COLO668 (cell line): ENCODE measurements around the gene HEBP1.

Experiments used
- DNase-seq: peaks from one replicate; lab custom pipeline; 2025; ENCODE audit not compliant: unreplicated experiment; lab: John Stamatoyannopoulos, UW

Gene HEBP1

DNA sequence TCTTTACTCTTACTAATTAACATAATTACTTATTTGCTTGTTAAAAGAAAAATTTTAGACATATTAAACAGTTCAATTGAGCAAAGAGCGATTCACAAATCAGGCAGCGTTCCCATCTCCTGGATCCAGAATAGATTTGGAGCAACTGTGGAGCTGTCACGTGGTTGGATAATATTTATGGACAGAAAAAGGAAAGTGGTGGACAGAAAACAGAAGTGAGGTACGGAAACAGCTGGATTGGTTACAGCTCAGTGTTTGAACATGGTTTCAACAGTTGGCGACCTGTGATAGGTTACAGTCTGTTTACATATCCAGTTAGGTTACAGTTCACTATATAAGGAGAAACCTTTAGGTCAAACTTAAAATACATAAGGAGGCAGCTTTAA, 24.5 kb upstream of the HEBP1 start:
- no peak for DNase-seq

- DNase-seq = peak; percentile 7
These were observed 23.9 kb upstream of the HEBP1 start for GRCh38 chr12:13023811-13024530.

- DNase-seq = no peak
These were observed 22.8 kb upstream of the HEBP1 start for GRCh38 chr12:13022851-13023271.

DNA sequence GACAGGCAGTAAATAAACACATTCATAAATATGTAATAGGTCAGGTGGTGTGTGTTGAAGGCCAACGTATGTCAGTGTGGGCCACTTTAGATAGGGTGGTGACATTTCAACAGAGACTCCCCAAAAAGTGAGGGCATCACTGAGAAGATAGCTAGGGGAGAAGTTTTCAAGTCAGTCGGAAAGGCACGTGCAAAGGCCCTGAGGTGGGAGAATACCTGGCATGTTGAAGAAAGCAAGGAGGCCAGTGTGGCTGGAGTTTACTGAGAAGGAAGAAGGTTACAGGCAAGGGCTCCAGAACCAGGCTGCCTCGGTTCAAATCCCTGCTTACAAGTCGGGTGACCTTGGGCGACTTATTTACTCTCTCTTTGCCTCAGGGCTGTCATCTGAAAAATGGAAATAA, 11.0 kb upstream of the HEBP1 start:
- DNase-seq = no peak

DNA sequence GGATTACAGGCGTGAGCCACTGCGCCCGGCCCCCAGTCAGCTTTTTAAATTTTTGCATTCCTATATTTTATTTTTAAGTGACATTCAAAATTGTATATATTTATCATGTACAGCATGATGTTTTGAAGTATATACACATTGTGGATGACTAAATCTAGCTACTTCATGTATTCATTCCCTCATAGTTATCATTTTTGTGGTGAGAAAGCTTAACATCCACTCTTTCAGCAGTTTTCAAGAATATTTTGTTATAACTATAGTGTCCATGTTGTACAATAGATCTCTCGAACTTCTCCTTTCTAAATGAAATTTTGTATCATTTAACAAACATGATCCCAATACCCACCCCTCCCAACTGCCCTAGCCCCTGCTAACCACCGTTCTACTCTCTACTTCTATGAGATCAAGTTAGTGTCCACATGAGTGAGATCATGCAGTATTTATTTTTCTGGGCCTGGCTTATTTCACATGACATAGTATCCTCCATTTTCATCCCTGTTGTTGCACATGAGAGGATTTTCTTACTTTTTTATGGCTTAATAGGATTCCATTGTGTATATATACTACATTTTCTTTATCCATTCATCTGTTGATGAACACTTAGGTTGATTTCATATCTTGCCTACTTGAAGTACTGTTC, 8.8 kb upstream of the HEBP1 start:
- DNase-seq = no peak

DNA sequence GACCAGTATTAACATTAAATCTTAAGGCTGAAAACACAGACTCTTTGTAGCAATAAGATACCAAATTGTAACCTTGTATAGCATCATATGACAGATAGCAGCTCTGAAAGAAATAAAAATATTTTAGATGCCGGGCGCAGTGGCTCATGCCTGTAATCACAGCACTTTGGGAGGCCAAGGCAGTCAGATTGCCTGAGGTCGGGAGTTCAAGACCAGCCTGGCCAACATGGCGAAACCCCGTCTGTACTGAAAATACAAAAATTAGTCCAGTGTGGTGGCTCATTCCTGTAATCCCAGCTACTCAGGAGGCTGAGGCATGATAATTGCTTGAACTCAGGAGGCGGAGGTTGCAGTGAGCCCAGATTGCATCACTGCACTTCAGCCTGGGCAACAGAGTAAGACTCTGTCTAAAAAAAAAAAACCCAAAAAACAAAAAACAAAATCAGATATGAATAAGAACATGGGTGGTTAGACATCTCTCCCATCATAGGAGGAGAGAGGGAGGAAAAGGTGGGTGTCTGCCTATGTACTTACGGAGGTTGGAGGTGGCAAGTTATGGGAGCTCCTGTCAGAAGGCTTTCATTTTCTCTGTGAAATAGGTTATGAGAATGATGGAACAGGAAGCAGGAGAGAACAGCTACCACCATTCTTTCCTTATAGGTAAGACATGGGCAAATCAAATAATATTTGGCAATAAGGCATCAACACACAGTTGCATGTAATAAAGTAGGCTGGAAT, 7.6 kb upstream of the HEBP1 start:
- no peak for DNase-seq

- DNase-seq = no peak
These were observed 5.6 kb upstream of the HEBP1 start for GRCh38 chr12:13005649-13006048.

DNA sequence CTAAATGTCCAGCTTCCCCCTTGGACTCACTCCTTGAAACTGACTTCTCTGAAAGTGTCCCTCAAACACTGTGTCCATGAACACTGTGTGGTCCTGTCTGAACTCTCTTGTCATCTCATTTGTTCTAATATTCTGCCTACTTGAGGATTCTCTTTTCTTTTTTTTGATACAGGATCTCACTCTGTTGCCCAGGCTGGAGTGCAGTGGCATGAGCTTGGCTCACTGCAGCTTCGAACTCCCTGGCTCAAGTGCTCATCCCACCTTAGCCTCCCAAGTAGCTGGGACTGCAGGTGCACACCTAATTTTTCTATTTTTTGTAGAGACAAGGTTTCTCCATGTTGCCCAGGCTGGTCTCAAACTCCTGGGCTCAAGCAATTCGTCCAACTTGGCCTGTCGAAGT, 4.9 kb upstream of the HEBP1 start:
- no peak for DNase-seq

- DNase-seq = no peak
These were observed 4.3 kb upstream of the HEBP1 start for GRCh38 chr12:13004361-13004760.

DNA sequence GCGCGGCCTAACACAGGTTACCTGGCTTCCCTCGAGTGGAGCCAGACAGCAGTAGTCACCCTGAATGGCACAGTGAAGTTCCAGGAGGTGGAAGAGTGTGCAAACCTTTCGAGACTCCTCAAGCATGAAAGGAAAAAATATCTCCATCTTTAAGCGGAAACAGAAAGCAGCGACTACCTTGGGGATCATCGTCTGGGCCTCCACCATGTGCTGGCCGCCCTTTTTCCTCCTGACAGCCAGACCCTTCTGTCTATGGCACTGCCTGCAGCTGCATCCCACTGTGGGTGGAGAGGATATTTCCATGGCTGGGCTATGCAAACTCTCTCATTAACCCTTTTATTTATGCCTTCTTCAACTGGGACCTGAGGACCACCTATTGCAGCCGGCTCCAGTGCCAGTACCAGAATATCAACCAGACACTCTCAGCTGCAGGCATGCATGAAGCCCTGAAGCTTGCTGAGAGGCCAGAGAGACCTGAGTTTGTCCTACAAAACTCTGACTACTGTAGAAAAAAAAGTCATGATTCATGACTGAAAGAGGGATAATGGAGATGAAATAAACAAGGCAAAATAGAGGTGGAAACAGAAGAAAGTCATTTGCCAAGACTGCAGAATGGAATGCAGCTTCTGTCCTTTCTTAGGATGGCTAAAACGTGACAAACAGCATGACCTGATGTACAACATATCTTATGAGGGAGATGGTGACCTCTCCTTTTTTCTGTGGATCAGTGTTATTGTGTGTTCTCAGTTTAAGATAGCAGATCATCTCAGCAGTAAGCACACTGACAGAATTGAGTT, 2.4 kb upstream of the HEBP1 start:
- no peak for DNase-seq

- DNase-seq = no peak
These were observed 1.6 kb upstream of the HEBP1 start for GRCh38 chr12:13001775-13002040.

GRCh38 chr12:13000925-13001774, 1.1 kb upstream of the HEBP1 start:
- DNase-seq = peak; percentile 55

DNA sequence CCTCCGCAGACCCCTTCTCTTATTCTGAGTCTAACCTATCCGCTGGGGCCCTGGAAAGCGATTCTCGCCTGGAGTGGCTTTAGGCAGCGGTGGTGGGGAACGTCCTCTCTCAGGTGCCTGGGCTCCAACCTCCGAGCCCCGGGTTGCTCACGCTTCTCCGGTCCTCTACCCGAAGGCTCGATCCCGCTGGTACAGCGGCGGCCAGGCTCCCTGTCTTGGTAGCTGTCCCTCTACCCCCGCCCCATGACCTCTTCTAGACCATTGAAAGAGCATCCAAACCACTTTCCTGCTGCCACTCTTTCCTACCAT, 505 bp upstream of the HEBP1 start:
- peak; percentile 54 for DNase-seq

- no peak for DNase-seq
These were observed 650 bp downstream of the HEBP1 start for GRCh38 chr12:12999271-12999958.

DNA sequence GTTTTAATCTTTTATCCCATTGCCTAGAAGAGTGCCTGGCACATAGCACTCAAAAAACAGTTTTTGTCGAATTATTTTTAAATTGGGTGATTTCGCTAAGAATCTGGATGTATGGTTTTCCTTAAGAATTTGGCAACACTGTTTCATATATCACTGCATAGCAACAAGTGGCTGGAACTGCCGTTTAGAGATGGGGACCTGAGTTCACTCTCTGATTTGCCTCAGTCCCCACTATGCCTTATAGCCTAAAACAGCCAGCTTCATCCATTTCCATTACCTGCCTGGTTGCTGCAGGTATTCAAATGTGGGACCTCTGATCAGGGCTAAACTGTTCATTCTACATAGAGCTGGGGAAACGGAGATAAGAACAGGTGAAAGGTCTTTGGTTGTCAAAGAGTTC, 1.8 kb downstream of the HEBP1 start:
- no peak for DNase-seq

DNA sequence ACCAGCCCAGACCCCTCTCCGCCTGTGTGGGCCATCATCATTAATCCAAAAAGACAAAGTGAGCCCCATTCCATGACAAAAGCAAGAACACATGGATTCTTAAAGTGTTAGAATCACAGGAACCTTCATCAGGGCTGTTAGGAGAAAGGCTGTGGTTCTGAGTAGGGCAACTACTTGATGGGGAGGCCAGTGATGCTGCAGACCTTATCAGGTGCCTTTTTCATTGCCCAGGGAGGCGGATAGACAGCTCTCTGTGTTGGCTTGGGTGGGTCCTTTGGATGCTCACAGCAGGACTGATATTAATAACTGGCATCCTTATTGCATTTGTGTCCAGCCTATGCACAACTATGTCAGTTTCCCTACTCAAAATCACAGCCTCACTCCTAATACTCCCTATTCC, 2.3 kb downstream of the HEBP1 start:
- DNase-seq = no peak

GRCh38 chr12:12997156-12997555, 2.9 kb downstream of the HEBP1 start:
- DNase-seq = no peak

- DNase-seq = no peak
These were observed 3.9 kb downstream of the HEBP1 start for GRCh38 chr12:12996209-12996608.

GRCh38 chr12:12995088-12995487, 5.0 kb downstream of the HEBP1 start:
- no peak for DNase-seq

DNA sequence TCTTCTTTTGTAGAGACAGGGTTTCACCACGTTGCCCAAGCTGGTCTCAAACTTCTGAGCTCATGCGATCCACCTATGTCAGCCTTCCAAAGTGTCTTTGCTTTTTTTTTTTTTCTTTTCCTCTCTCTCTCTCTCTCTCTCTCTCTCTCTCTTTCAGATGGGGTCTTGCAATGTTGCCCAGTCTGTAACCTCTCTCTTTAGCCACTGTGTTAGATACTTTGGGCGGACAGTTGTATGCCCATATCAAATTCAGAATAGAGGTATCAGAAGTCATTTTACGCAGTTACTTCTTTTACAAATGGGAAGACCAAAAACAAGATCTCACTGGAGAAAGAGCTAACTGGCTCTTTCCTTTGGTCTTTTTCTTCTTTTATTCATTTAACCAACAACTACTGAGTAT, 6.7 kb downstream of the HEBP1 start:
- DNase-seq = no peak
